Spleen (tissue), 7 donors: ENCODE results near the gene MYMX.

Experiments
- CTCF ChIP-seq, 11 experiments: fragments of 200-600 bp in 7 of 11; fragments of 450-650 bp in 4 of 11; sonication (generic) in 4 of 11; IDR thresholded peaks in 8 of 11; conservative IDR thresholded peaks in 3 of 11; 1 replicate in 7 of 11; 2 replicates in 4 of 11; pipeline versions ENCODE4 v1.4.0 to v1.8.0; 2016 to 2021; ENCODE audit warnings: antibody characterized with exemption in 11 of 11, inconsistent platforms in 4 of 11, mild to moderate bottlenecking in 1 of 11
- POLR2A ChIP-seq, 3 donors: fragments of 450-650 bp; IDR thresholded peaks; one replicate each; pipeline ENCODE4 v1.5.1; 2017; ENCODE audit warnings: antibody characterized with exemption in 3 of 3, mild to moderate bottlenecking in 1 of 3
- POLR2AphosphoS5 ChIP-seq, 3 donors: sonication (generic); formaldehyde crosslinking; IDR thresholded peaks; one replicate each; pipeline ENCODE4 v1.5.1; 2017; ENCODE audit warnings: antibody characterized with exemption in 3 of 3
- donor health status: DM: no; HTN: no; CAD: no; lungs with moderate emphysema.
- donor health status: DM: no; HTN: no; CAD: no.
- donor health status: DM: no; HTN: no; CAD: no.

GRCh38 chr6:44182911-44183390 lies 33.8 kb upstream of the MYMX start:
- no peak for TF ChIP-seq CTCF (IDR thresholded peaks at IDR 0.05 in 8 of 11, conservative IDR thresholded peaks at IDR 0.05 in 3 of 11)
- no peak for TF ChIP-seq POLR2AphosphoS5 (IDR thresholded peaks at IDR 0.05)
- no peak for TF ChIP-seq POLR2A (IDR thresholded peaks at IDR 0.05)
